Measurements from ENCODE around the gene CDKN2AIP.
"Not testable (repeated sequence)": the region's sequence is repeated elsewhere in the genome, so short reads cannot be mapped to it uniquely, and the experiment has no call there.

CDKN2AIP gene

GRCh38 chr4:183416879-183417755 is 27.3 kb upstream of the CDKN2AIP start:
- no peak for DNase-seq

- DNase-seq, result no peak
Measured at GRCh38 chr4:183422962-183423631, 21.3 kb upstream of the CDKN2AIP start.

GRCh38 chr4:183424109-183424744 is 20.2 kb upstream of the CDKN2AIP start:
- no peak for DNase-seq

- no peak for DNase-seq
Measured at GRCh38 chr4:183426507-183426906, 17.9 kb upstream of the CDKN2AIP start.

GRCh38 chr4:183429489-183429888 is 14.9 kb upstream of the CDKN2AIP start:
- DNase-seq, result no peak

- no peak for DNase-seq
Measured at GRCh38 chr4:183430317-183430993, 14.0 kb upstream of the CDKN2AIP start.

GRCh38 chr4:183430994-183431347 is 13.5 kb upstream of the CDKN2AIP start:
- DNase-seq, result no peak

- DNase-seq, result no peak
Measured at GRCh38 chr4:183431614-183432013, 12.8 kb upstream of the CDKN2AIP start.

- not testable (repeated sequence) for DNase-seq
Measured at GRCh38 chr4:183433183-183433582, 11.3 kb upstream of the CDKN2AIP start.

- DNase-seq, result no peak
Measured at GRCh38 chr4:183434264-183434663, 10.2 kb upstream of the CDKN2AIP start.

- DNase-seq, result peak; percentile 41
Measured at GRCh38 chr4:183434666-183435190, 9.7 kb upstream of the CDKN2AIP start.

GRCh38 chr4:183435803-183436202 is 8.6 kb upstream of the CDKN2AIP start:
- DNase-seq, result no peak

GRCh38 chr4:183436417-183436816 is 8.0 kb upstream of the CDKN2AIP start:
- DNase-seq, result no peak

- no peak for DNase-seq
Measured at GRCh38 chr4:183437452-183437851, 7.0 kb upstream of the CDKN2AIP start.

GRCh38 chr4:183438458-183439113 is 5.8 kb upstream of the CDKN2AIP start:
- no peak for DNase-seq

GRCh38 chr4:183441276-183441675 is 3.2 kb upstream of the CDKN2AIP start:
- no peak for DNase-seq

GRCh38 chr4:183443655-183444213 is 702 bp upstream of the CDKN2AIP start:
- DNase-seq, result peak; percentile 78

GRCh38 chr4:183445097-183445428 is 627 bp downstream of the CDKN2AIP start:
- DNase-seq, result no peak

GRCh38 chr4:183447646-183448045 is 3.2 kb downstream of the CDKN2AIP start:
- DNase-seq, result no peak

GRCh38 chr4:183448436-183448835 is 4.0 kb downstream of the CDKN2AIP start:
- no peak for DNase-seq

- no peak for DNase-seq
Measured at GRCh38 chr4:183449193-183449882, 4.9 kb downstream of the CDKN2AIP start.

- DNase-seq, result no peak
Measured at GRCh38 chr4:183450108-183450507, 5.7 kb downstream of the CDKN2AIP start.

Measured in NCI-H1436 (cell line).